Mesothelial cell of epicardium (in vitro differentiated cells): ENCODE measurements around the gene GLDC. TPM values are rescaled to one million over a fixed set of nuclear protein-coding genes. Genes with fewer than 3 reads are reported as not detected.
"Not testable (repeated sequence)": the region's sequence is repeated elsewhere in the genome, so short reads cannot be mapped to it uniquely, and the experiment has no call there.

Source experiments
- DNase-seq, 2 experiments: peaks; one replicate each; pipeline ENCODE4 v3.0.0; 2021; ENCODE audit warnings: low spot score in 2 of 2; ENCODE audit not compliant: unreplicated experiment in 2 of 2
- H3K27ac Mint-ChIP-seq: 2 replicates; pipeline ENCODE4 v1.8.0; 2021; ENCODE audit warnings: mixed read lengths
- H3K27me3 Mint-ChIP-seq: 2 replicates; pipeline ENCODE4 v1.8.0; 2021; ENCODE audit warnings: low read depth, mixed read lengths
- H3K36me3 Mint-ChIP-seq: 2 replicates; pipeline ENCODE4 v1.8.0; 2021; ENCODE audit warnings: mixed read lengths
- H3K4me1 Mint-ChIP-seq: 2 replicates; pipeline ENCODE4 v1.8.0; 2021; ENCODE audit warnings: mixed read lengths
- H3K4me3 Mint-ChIP-seq: 2 replicates; pipeline ENCODE4 v1.8.0; 2021; ENCODE audit warnings: mild to moderate bottlenecking, moderate library complexity, mixed read lengths
- H3K9me3 Mint-ChIP-seq: 2 replicates; pipeline ENCODE4 v1.8.0; 2021; ENCODE audit warnings: mixed read lengths
- CTCF ChIP-seq: fragments of 200-600 bp; sonication (generic); IDR thresholded peaks from one replicate; pipeline ENCODE4 v1.5.0; 2021; ENCODE audit warnings: antibody characterized with exemption; ENCODE audit not compliant: unreplicated experiment
- total RNA-seq: library from RNA; stranded (reverse); gene quantifications from 3 replicates; pipeline ENCODE4 v1.2.1, GENCODE V29; 2021

GLDC gene
- 1.0 to 2.0 TPM (median 1.5 TPM) in 3 replicates for total RNA-seq

- no peak for TF ChIP-seq CTCF
- no peaks in the 10 kb centered on the region for H3K9me3 Mint-ChIP-seq
- DNase-seq = peak; percentile 31 to 53
- no peaks in the 10 kb centered on the region for H3K36me3 Mint-ChIP-seq
- peaks cover 69% of the 10 kb centered on the region for H3K27me3 Mint-ChIP-seq
- H3K4me1 Mint-ChIP-seq = peaks cover 19% of the 10 kb centered on the region
- peak within 1 kb of the TSS; percentile 71 for H3K4me3 Mint-ChIP-seq
- no peak within 1 kb of the TSS for H3K27ac Mint-ChIP-seq
Measured at GRCh38 chr9:6645355-6646292, at the start of gene GLDC. Gene GLDC (minus strand): TSS chr9:6645729. CDS start chr9:6645499, 230 bp downstream.

- H3K27ac Mint-ChIP-seq = no peak overlapping the region
- no peak for DNase-seq
- H3K4me1 Mint-ChIP-seq = no peaks in the 10 kb centered on the region
- no peaks in the 10 kb centered on the region for H3K9me3 Mint-ChIP-seq
- TF ChIP-seq CTCF = no peak
- no peaks in the 10 kb centered on the region for H3K36me3 Mint-ChIP-seq
- no peaks in the 10 kb centered on the region for H3K27me3 Mint-ChIP-seq
- no peak overlapping the region for H3K4me3 Mint-ChIP-seq
Measured at GRCh38 chr9:6692881-6693361, 47.4 kb upstream of the GLDC start.

- Mint-ChIP-seq H3K9me3 (no peaks in the 10 kb centered on the region), H3K4me1 (no peaks in the 10 kb centered on the region), H3K36me3 (no peaks in the 10 kb centered on the region), H3K27ac (no peak overlapping the region), H3K27me3 (no peaks in the 10 kb centered on the region), H3K4me3 (no peak overlapping the region)
- no peak for DNase-seq
- no peak for TF ChIP-seq CTCF
Measured at GRCh38 chr9:6692433-6692832, 46.9 kb upstream of the GLDC start.

- H3K4me1 Mint-ChIP-seq, H3K36me3 Mint-ChIP-seq, DNase-seq, H3K4me3 Mint-ChIP-seq, H3K9me3 Mint-ChIP-seq, H3K27ac Mint-ChIP-seq, H3K27me3 Mint-ChIP-seq: not testable (repeated sequence)
Measured at GRCh38 chr9:6690675-6691070, 45.1 kb upstream of the GLDC start.

- DNase-seq = no peak
- H3K36me3 Mint-ChIP-seq = no peaks in the 10 kb centered on the region
- no peaks in the 10 kb centered on the region for H3K9me3 Mint-ChIP-seq
- H3K27ac Mint-ChIP-seq = no peak overlapping the region
- no peaks in the 10 kb centered on the region for H3K27me3 Mint-ChIP-seq
- H3K4me1 Mint-ChIP-seq = no peaks in the 10 kb centered on the region
- TF ChIP-seq CTCF = no peak
- H3K4me3 Mint-ChIP-seq = no peak overlapping the region
Measured at GRCh38 chr9:6689893-6690674, 44.6 kb upstream of the GLDC start.

- Mint-ChIP-seq H3K27ac (no peak overlapping the region), H3K27me3 (no peaks in the 10 kb centered on the region), H3K36me3 (no peaks in the 10 kb centered on the region), H3K9me3 (no peaks in the 10 kb centered on the region), H3K4me1 (peaks cover 10% of the 10 kb centered on the region), H3K4me3 (no peak overlapping the region)
- no peak for TF ChIP-seq CTCF
- DNase-seq = no peak
Measured at GRCh38 chr9:6687180-6687579, 41.7 kb upstream of the GLDC start.
